OCI-LY1 (cell line): ENCODE measurements around the gene STX8.

Experiments used
- H2AFZ ChIP-seq: fragments of 200-600 bp; sonication (generic), shearing (Covaris generic); 2 replicates; pipeline ENCODE4 v1.6.0; 2014; ENCODE audit warnings: antibody characterized with exemption, mild to moderate bottlenecking, low read length
- H3F3A ChIP-seq: fragments of 200-600 bp; sonication (generic), shearing (Covaris generic); 2 replicates; pipeline ENCODE4 v1.6.0; 2014; ENCODE audit warnings: mild to moderate bottlenecking, antibody characterized with exemption, low read length, moderate library complexity; ENCODE audit not compliant: insufficient read depth
- H3K27ac ChIP-seq: fragments of 200-600 bp; sonication (generic); 2 replicates; pipeline ENCODE4 v1.5.1; 2014; ENCODE audit warnings: low read length, mixed run types, mild to moderate bottlenecking, low read depth; ENCODE audit not compliant: poor library complexity, severe bottlenecking
- H3K27me3 ChIP-seq: fragments of 200-600 bp; sonication (generic); 2 replicates; pipeline ENCODE4 v1.6.0; 2014; ENCODE audit warnings: antibody characterized with exemption, mild to moderate bottlenecking, low read length, moderate library complexity; ENCODE audit not compliant: insufficient read depth
- H3K36me3 ChIP-seq: fragments of 200-600 bp; sonication (generic); 2 replicates; pipeline ENCODE4 v1.6.1; 2014; ENCODE audit warnings: mild to moderate bottlenecking, antibody characterized with exemption, low read length, moderate library complexity, mixed read lengths; ENCODE audit not compliant: insufficient read depth
- H3K4me1 ChIP-seq: fragments of 200-600 bp; sonication (generic); 2 replicates; pipeline ENCODE4 v1.5.1; 2014; ENCODE audit warnings: mild to moderate bottlenecking, low read length, moderate library complexity; ENCODE audit not compliant: insufficient read depth, severe bottlenecking
- H3K4me2 ChIP-seq: fragments of 200-600 bp; sonication (generic), shearing (Covaris generic); 2 replicates; pipeline ENCODE4 v1.6.1; 2014; ENCODE audit warnings: low read length
- H3K4me3 ChIP-seq: fragments of 200-600 bp; sonication (generic); 2 replicates; pipeline ENCODE4 v1.5.1; 2014; ENCODE audit warnings: low read length, low read depth, mild to moderate bottlenecking, mixed read lengths; ENCODE audit not compliant: poor library complexity, severe bottlenecking
- H3K79me2 ChIP-seq: fragments of 200-600 bp; shearing (Covaris generic); 2 replicates; pipeline ENCODE4 v1.6.1; 2016; ENCODE audit warnings: mixed run types, low read length, mixed read lengths; ENCODE audit not compliant: insufficient read depth
- H3K9ac ChIP-seq: fragments of 200-600 bp; sonication (generic), shearing (Covaris generic); 2 replicates; pipeline ENCODE4 v1.6.1; 2014; ENCODE audit warnings: mild to moderate bottlenecking, low read length, mixed read lengths
- H3K9me2 ChIP-seq: fragments of 200-600 bp; sonication (generic), shearing (Covaris generic); 2 replicates; pipeline ENCODE4 v1.6.1; 2014; ENCODE audit warnings: low read depth, mild to moderate bottlenecking, low read length, mixed read lengths
- H3K9me3 ChIP-seq: fragments of 200-600 bp; shearing (Covaris generic); 2 replicates; pipeline ENCODE4 v1.6.1; 2014; ENCODE audit warnings: low read length, mixed read lengths
- H4K20me1 ChIP-seq: fragments of 200-600 bp; sonication (generic), shearing (Covaris generic); 2 replicates; pipeline ENCODE4 v1.6.0; 2016; ENCODE audit warnings: mild to moderate bottlenecking, low read length; ENCODE audit not compliant: insufficient read depth
- CTCF ChIP-seq: fragments of 200-600 bp; sonication (generic), shearing (Covaris generic); IDR thresholded peaks from 2 replicates; pipeline ENCODE4 v1.5.1; 2017; ENCODE audit warnings: mild to moderate bottlenecking, antibody characterized with exemption, low read length, moderate library complexity, mixed read lengths
- EZH2 ChIP-seq: fragments of 200-600 bp; sonication (generic), shearing (Covaris generic); IDR thresholded peaks from 2 replicates; pipeline ENCODE4 v1.8.0; 2017; ENCODE audit warnings: borderline replicate concordance, mixed run types, mild to moderate bottlenecking, antibody characterized with exemption, low read length, moderate library complexity, mixed read lengths

Gene STX8

GRCh38 chr17:9538626-9539025, 37.0 kb downstream of the STX8 start:
- Histone ChIP-seq H3K9me2 (no peaks in the 10 kb centered on the region), H3K79me2 (no peaks in the 10 kb centered on the region), H3K27ac (no peak overlapping the region), H3K9ac (no peak overlapping the region), H4K20me1 (no peaks in the 10 kb centered on the region), H3K36me3 (no peaks in the 10 kb centered on the region), H3K4me3 (no peak overlapping the region), H2AFZ (no peak overlapping the region), H3K9me3 (no peaks in the 10 kb centered on the region), H3K4me2 (no peak overlapping the region), H3F3A (no peaks in the 10 kb centered on the region), H3K27me3 (no peaks in the 10 kb centered on the region), H3K4me1 (no peaks in the 10 kb centered on the region)
- TF ChIP-seq EZH2 (no peak), CTCF (no peak)

- Histone ChIP-seq H2AFZ (no peak overlapping the region), H3K4me2 (no peak overlapping the region), H3K27ac (no peak overlapping the region), H3F3A (no peaks in the 10 kb centered on the region), H3K27me3 (no peaks in the 10 kb centered on the region), H3K9me2 (no peaks in the 10 kb centered on the region), H3K9me3 (no peaks in the 10 kb centered on the region), H3K79me2 (no peaks in the 10 kb centered on the region), H3K4me1 (no peaks in the 10 kb centered on the region), H3K36me3 (no peaks in the 10 kb centered on the region), H3K9ac (no peak overlapping the region), H4K20me1 (no peaks in the 10 kb centered on the region), H3K4me3 (no peak overlapping the region)
- no peak for TF ChIP-seq EZH2
- TF ChIP-seq CTCF = no peak
Observed at GRCh38 chr17:9537177-9537776, 38.3 kb downstream of the STX8 start.

- TF ChIP-seq EZH2 = no peak
- no peaks in the 10 kb centered on the region for H3K9me2 ChIP-seq
- no peak overlapping the region for H3K9ac ChIP-seq
- H3F3A ChIP-seq = no peaks in the 10 kb centered on the region
- no peaks in the 10 kb centered on the region for H3K36me3 ChIP-seq
- no peak overlapping the region for H3K27ac ChIP-seq
- no peaks in the 10 kb centered on the region for H3K27me3 ChIP-seq
- no peak overlapping the region for H3K4me2 ChIP-seq
- no peak overlapping the region for H2AFZ ChIP-seq
- no peaks in the 10 kb centered on the region for H4K20me1 ChIP-seq
- H3K79me2 ChIP-seq = no peaks in the 10 kb centered on the region
- no peaks in the 10 kb centered on the region for H3K9me3 ChIP-seq
- H3K4me1 ChIP-seq = no peaks in the 10 kb centered on the region
- no peak overlapping the region for H3K4me3 ChIP-seq
Observed at GRCh38 chr17:9536061-9536460, 39.6 kb downstream of the STX8 start.

GRCh38 chr17:9533441-9533840, 42.2 kb downstream of the STX8 start:
- Histone ChIP-seq H3K4me3 (no peak overlapping the region), H3K9ac (no peak overlapping the region), H3K4me2 (no peak overlapping the region), H3K9me3 (no peaks in the 10 kb centered on the region), H3K79me2 (no peaks in the 10 kb centered on the region), H4K20me1 (no peaks in the 10 kb centered on the region), H3K9me2 (no peaks in the 10 kb centered on the region), H3K27me3 (no peaks in the 10 kb centered on the region), H3K4me1 (no peaks in the 10 kb centered on the region), H2AFZ (no peak overlapping the region), H3K27ac (no peak overlapping the region), H3F3A (no peaks in the 10 kb centered on the region), H3K36me3 (no peaks in the 10 kb centered on the region)
- no peak for TF ChIP-seq CTCF
- no peak for TF ChIP-seq EZH2
